ENCODE data around the gene MYO1E.

GRCh38 chr15:59133929-59134427 lies 238.7 kb downstream of the MYO1E start:
- TF ChIP-seq CTCF (IDR thresholded peaks at IDR 0.05; ENCODE audit: insufficient read depth, low read length, poor library complexity, severe bottlenecking) (no peak), EZH2phosphoT487 (conservative IDR thresholded peaks at IDR 0.05; ENCODE audit: low read length) (no peak)
